GM18951 (cell line): ENCODE data around the gene PCSK5.

Source experiments
- POLR2A ChIP-seq: IDR thresholded peaks from 4 replicates; pipeline ENCODE4 v1.6.1; 2011; ENCODE audit warnings: mild to moderate bottlenecking; ENCODE audit not compliant: insufficient read length, insufficient read depth; ENCODE audit errors: extremely low read depth
- in situ Hi-C: fragments of 300-500 bp; cut with MboI; formaldehyde crosslinking; loops from one replicate; pipeline ENCODE4 v1.12.0; 2022; ENCODE audit warnings: low sequenced_read_pairs, mixed read lengths, inconsistent platforms; ENCODE audit not compliant: unreplicated experiment

The PCSK5 gene

GRCh38 chr9:75914883-75915452 lies 24.5 kb downstream of the PCSK5 start:
- in situ Hi-C loops, result no loop called here
- TF ChIP-seq POLR2A, result no peak

- in situ Hi-C loops, result no loop called here
- TF ChIP-seq POLR2A, result no peak
These were observed 27.7 kb downstream of the PCSK5 start for GRCh38 chr9:75918154-75918553.

- in situ Hi-C loops, result no loop called here
- no peak for TF ChIP-seq POLR2A
These were observed 28.4 kb downstream of the PCSK5 start for GRCh38 chr9:75918909-75919308.

- no peak for TF ChIP-seq POLR2A
- in situ Hi-C loops, result no loop called here
These were observed 31.1 kb downstream of the PCSK5 start for GRCh38 chr9:75921391-75922127.

- in situ Hi-C loops, result no loop called here
- TF ChIP-seq POLR2A, result no peak
These were observed 35.9 kb downstream of the PCSK5 start for GRCh38 chr9:75926385-75926784.

GRCh38 chr9:75927356-75927755 lies 36.9 kb downstream of the PCSK5 start:
- in situ Hi-C loops, result no loop called here
- TF ChIP-seq POLR2A, result no peak

- no peak for TF ChIP-seq POLR2A
- in situ Hi-C loops, result no loop called here
These were observed 39.7 kb downstream of the PCSK5 start for GRCh38 chr9:75930190-75930589.

- in situ Hi-C loops, result no loop called here
- TF ChIP-seq POLR2A, result no peak
These were observed 40.4 kb downstream of the PCSK5 start for GRCh38 chr9:75930730-75931321.

- in situ Hi-C loops, result no loop called here
- TF ChIP-seq POLR2A, result no peak
These were observed 43.5 kb downstream of the PCSK5 start for GRCh38 chr9:75933982-75934381.

- in situ Hi-C loops, result no loop called here
- TF ChIP-seq POLR2A, result no peak
These were observed 45.1 kb downstream of the PCSK5 start for GRCh38 chr9:75935591-75935990.

- in situ Hi-C loops, result no loop called here
- no peak for TF ChIP-seq POLR2A
These were observed 47.2 kb downstream of the PCSK5 start for GRCh38 chr9:75937521-75938258.

GRCh38 chr9:75938946-75939345 lies 48.5 kb downstream of the PCSK5 start:
- TF ChIP-seq POLR2A, result no peak

GRCh38 chr9:75939536-75940111 lies 49.2 kb downstream of the PCSK5 start:
- in situ Hi-C loops, result no loop called here
- no peak for TF ChIP-seq POLR2A

More at GRCh38 chr9:75938946-75939345, 48.5 kb downstream of the PCSK5 start:
- in situ Hi-C loops, result no loop called here
